Measurements from ENCODE around the gene ZMYM4.

- no peak for TF ChIP-seq FOXM1 (IDR thresholded peaks at IDR 0.05; ENCODE audit: borderline replicate concordance, low read depth)
- TF ChIP-seq, protein P1, sequence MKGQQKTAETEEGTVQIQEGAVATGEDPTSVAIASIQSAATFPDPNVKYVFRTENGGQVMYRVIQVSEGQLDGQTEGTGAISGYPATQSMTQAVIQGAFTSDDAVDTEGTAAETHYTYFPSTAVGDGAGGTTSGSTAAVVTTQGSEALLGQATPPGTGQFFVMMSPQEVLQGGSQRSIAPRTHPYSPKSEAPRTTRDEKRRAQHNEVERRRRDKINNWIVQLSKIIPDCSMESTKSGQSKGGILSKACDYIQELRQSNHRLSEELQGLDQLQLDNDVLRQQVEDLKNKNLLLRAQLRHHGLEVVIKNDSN (IDR thresholded peaks at IDR 0.05): no peak
- no peak for TF ChIP-seq CREB1 (IDR thresholded peaks at IDR 0.05; ENCODE audit: low read depth)
- TF ChIP-seq MAX (IDR thresholded peaks at IDR 0.05): no peak
- no peak for TF ChIP-seq TAF1 (IDR thresholded peaks at IDR 0.05; ENCODE audit: low read depth)
- TF ChIP-seq NFIC (IDR thresholded peaks at IDR 0.05): no peak
- TF ChIP-seq EP300 (IDR thresholded peaks at IDR 0.05; ENCODE audit: borderline replicate concordance): no peak
These were observed 168.7 kb downstream of the ZMYM4 start for GRCh38 chr1:35437200-35437599.

Data from Ishikawa (cell line).